ENCODE measurements around the gene OSBP2. TPM values are rescaled to one million over a fixed set of nuclear protein-coding genes. Genes with fewer than 3 reads are reported as not detected.

OSBP2 gene
- total RNA-seq, 4 donors from 2014 or later = 1.9 to 3.9 (median 3.0) TPM

DNA sequence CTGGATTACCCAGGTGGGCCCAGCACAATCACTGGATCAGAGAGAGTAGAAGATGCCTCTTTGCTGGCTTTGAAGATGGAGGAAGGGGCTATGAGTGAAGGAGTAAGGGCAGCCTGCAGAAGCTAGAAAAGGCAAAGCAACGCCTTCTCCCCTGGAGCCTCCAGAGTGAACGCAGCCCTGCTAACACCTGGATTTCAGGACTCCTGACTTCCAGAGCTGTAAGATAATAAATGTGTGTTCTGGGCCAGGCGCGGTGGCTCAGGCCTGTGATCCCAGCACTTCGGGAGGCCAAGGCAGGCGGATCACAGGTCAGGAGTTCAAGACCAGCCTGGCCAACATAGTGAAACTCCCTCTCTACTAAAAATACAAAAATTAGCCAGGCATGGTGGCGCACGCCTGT is 171.5 kb downstream of the OSBP2 start:
- no peaks in the 10 kb centered on the region for H3K4me1 ChIP-seq
- no peaks in the 10 kb centered on the region for H3K27me3 ChIP-seq
- no peak overlapping the region for H3K4me3 ChIP-seq
- no peak for DNase-seq
- H3K27ac ChIP-seq = no peak overlapping the region
- TF ChIP-seq POLR2A (IDR thresholded peaks at IDR 0.05) (no peak), CTCF (IDR thresholded peaks at IDR 0.05) (no peak)
- H3K9me3 ChIP-seq = no peaks in the 10 kb centered on the region
- H3K36me3 ChIP-seq = no peaks in the 10 kb centered on the region
- intact Hi-C loops (cut with DNase I) = no loop called here
- 84 to 89% methylated on average over 5 to 8 of the region's 8 CpGs for WGBS, 2 donors

GRCh38 chr22:30866811-30867271 is 172.2 kb downstream of the OSBP2 start:
- Histone ChIP-seq H3K36me3 (no peaks in the 10 kb centered on the region), H3K4me3 (no peak overlapping the region), H3K27ac (no peak overlapping the region), H3K4me1 (no peaks in the 10 kb centered on the region), H3K27me3 (no peaks in the 10 kb centered on the region), H3K9me3 (no peaks in the 10 kb centered on the region)
- WGBS, 2 donors = 76 to 78% methylated on average over 3 to 4 of the region's 4 CpGs
- DNase-seq = no peak
- TF ChIP-seq POLR2A (IDR thresholded peaks at IDR 0.05) (no peak), CTCF (IDR thresholded peaks at IDR 0.05) (no peak)
- intact Hi-C loops (cut with DNase I) = no loop called here

- Histone ChIP-seq H3K9me3 (no peaks in the 10 kb centered on the region), H3K36me3 (no peaks in the 10 kb centered on the region), H3K4me1 (no peaks in the 10 kb centered on the region), H3K27ac (no peak overlapping the region), H3K4me3 (no peak overlapping the region), H3K27me3 (no peaks in the 10 kb centered on the region)
- no peak for DNase-seq
- 60% methylated on average over 1 of the region's 19 CpGs; no CpG with 5 or more reads in 1 of the 2 donors for WGBS, 2 donors
- intact Hi-C loops (cut with DNase I) = no loop called here
- TF ChIP-seq CTCF (IDR thresholded peaks at IDR 0.05) (no peak), POLR2A (IDR thresholded peaks at IDR 0.05) (no peak)
These were observed 173.3 kb downstream of the OSBP2 start for GRCh38 chr22:30867746-30868662.

GRCh38 chr22:30868663-30869385 is 174.2 kb downstream of the OSBP2 start:
- H3K9me3 ChIP-seq = no peaks in the 10 kb centered on the region
- H3K36me3 ChIP-seq = no peaks in the 10 kb centered on the region
- H3K4me1 ChIP-seq = no peaks in the 10 kb centered on the region
- DNase-seq = no peak
- WGBS, 2 donors = 65 to 67% methylated on average over 5 to 7 of the region's 12 CpGs
- no peak overlapping the region for H3K27ac ChIP-seq
- no peaks in the 10 kb centered on the region for H3K27me3 ChIP-seq
- TF ChIP-seq CTCF (IDR thresholded peaks at IDR 0.05) = no peak
- no peak for TF ChIP-seq POLR2A (IDR thresholded peaks at IDR 0.05)
- no peak overlapping the region for H3K4me3 ChIP-seq
- intact Hi-C loops (cut with DNase I) = no loop called here
